CD14-positive monocyte (primary cell): Measurements from ENCODE around the gene SPINK13. TPM values are rescaled to one million over a fixed set of nuclear protein-coding genes. Genes with fewer than 3 reads are reported as not detected.

Experiments used
- DNase-seq, 3 donors: peaks; one replicate each; pipeline ENCODE4 v3.0.0-alpha.2; 2011 to 2022
- H2AFZ ChIP-seq: 2 replicates; pipeline ENCODE4 v1.6.0; 2012; ENCODE audit warnings: mild to moderate bottlenecking, low read depth, low read length, inconsistent platforms; ENCODE audit not compliant: insufficient read depth, poor library complexity, severe bottlenecking
- H3K27ac ChIP-seq, 2 donors: 1 replicate in 1 of 2; 2 replicates in 1 of 2; pipeline ENCODE4 v1.5.1; 2012 to 2013; ENCODE audit warnings: low read length in 2 of 2, control low read depth in 1 of 2, inconsistent platforms in 1 of 2, low read depth in 1 of 2, mild to moderate bottlenecking in 1 of 2
- H3K27me3 ChIP-seq, 2 donors: one replicate each; pipeline versions ENCODE4 v1.6.0 to v1.6.1; 2011 to 2013; ENCODE audit warnings: low read length in 2 of 2; ENCODE audit not compliant: control insufficient read depth in 2 of 2, insufficient read depth in 2 of 2
- H3K36me3 ChIP-seq, 2 donors: replicated peaks in 1 of 2; 1 replicate in 1 of 2; 2 replicates in 1 of 2; pipeline versions ENCODE4 v1.5.1 to v1.6.1; 2012 to 2013; ENCODE audit warnings: low read length in 2 of 2, control low read depth in 1 of 2, inconsistent platforms in 1 of 2, mild to moderate bottlenecking in 1 of 2; ENCODE audit not compliant: insufficient read depth in 2 of 2, control insufficient read depth in 1 of 2
- H3K4me1 ChIP-seq, 2 donors: 1 replicate in 1 of 2; 2 replicates in 1 of 2; pipeline versions ENCODE4 v1.5.1 to v1.6.1; 2012 to 2013; ENCODE audit warnings: low read length in 2 of 2, control low read depth in 1 of 2, inconsistent platforms in 1 of 2, mild to moderate bottlenecking in 1 of 2, moderate library complexity in 1 of 2; ENCODE audit not compliant: insufficient read depth in 2 of 2, control insufficient read depth in 1 of 2
- H3K4me2 ChIP-seq: replicated peaks from 2 replicates; pipeline ENCODE3; 2012; ENCODE audit warnings: low read length, moderate library complexity, mild to moderate bottlenecking; ENCODE audit not compliant: poor library complexity, severe bottlenecking; ENCODE audit errors: extremely low read depth
- H3K4me3 ChIP-seq, 3 experiments: fragments of 200-600 bp in 1 of 3; sonication (generic) in 1 of 3; replicated peaks in 1 of 3; 1 replicate in 2 of 3; 2 replicates in 1 of 3; pipeline ENCODE4 v1.5.1; 2011 to 2013; ENCODE audit warnings: low read length in 3 of 3, mild to moderate bottlenecking in 3 of 3, control low read depth in 2 of 3, low read depth in 2 of 3, inconsistent platforms in 1 of 3, moderate library complexity in 1 of 3
- H3K79me2 ChIP-seq: 2 replicates; pipeline ENCODE4 v1.6.0; 2012; ENCODE audit warnings: mild to moderate bottlenecking, control low read depth, inconsistent platforms, low read length, moderate library complexity; ENCODE audit not compliant: insufficient read depth
- H3K9ac ChIP-seq: 2 replicates; pipeline ENCODE4 v1.6.0; 2017; ENCODE audit warnings: low read length, mild to moderate bottlenecking; ENCODE audit not compliant: insufficient read depth, poor library complexity, severe bottlenecking
- H3K9me3 ChIP-seq, 2 donors: replicated peaks in 1 of 2; 1 replicate in 1 of 2; 2 replicates in 1 of 2; pipeline versions ENCODE4 v1.5.1 to v1.6.1; 2012 to 2013; ENCODE audit warnings: low read length in 2 of 2, control low read depth in 1 of 2; ENCODE audit not compliant: control insufficient read depth in 1 of 2, insufficient read depth in 1 of 2
- H4K20me1 ChIP-seq: 2 replicates; pipeline ENCODE4 v1.6.0; 2012; ENCODE audit warnings: mild to moderate bottlenecking, low read length, control low read depth, moderate library complexity; ENCODE audit not compliant: insufficient read depth
- H3K27ac Mint-ChIP-seq, 7 donors: one replicate each; pipeline ENCODE4 v1.8.0; 2020; ENCODE audit warnings: mild to moderate bottlenecking in 7 of 7, mixed read lengths in 7 of 7, moderate library complexity in 6 of 7, inconsistent platforms in 2 of 7
- H3K27me3 Mint-ChIP-seq, 3 donors: one replicate each; pipeline ENCODE4 v1.8.0; 2021 to 2022; ENCODE audit warnings: low read depth in 3 of 3, mild to moderate bottlenecking in 3 of 3, mixed read lengths in 3 of 3, moderate library complexity in 3 of 3, inconsistent platforms in 1 of 3
- H3K36me3 Mint-ChIP-seq, 2 donors: one replicate each; pipeline ENCODE4 v1.8.0; 2020; ENCODE audit warnings: mixed read lengths in 2 of 2, inconsistent platforms in 1 of 2, mild to moderate bottlenecking in 1 of 2
- H3K4me1 Mint-ChIP-seq: one replicate; pipeline ENCODE4 v1.8.0; 2020; ENCODE audit warnings: mild to moderate bottlenecking, mixed read lengths
- H3K4me3 Mint-ChIP-seq, 2 donors: one replicate each; pipeline ENCODE4 v1.8.0; 2020; ENCODE audit warnings: mild to moderate bottlenecking in 2 of 2, mixed read lengths in 2 of 2, moderate library complexity in 1 of 2
- H3K9me3 Mint-ChIP-seq, 7 donors: one replicate each; pipeline ENCODE4 v1.8.0; 2020 to 2022; ENCODE audit warnings: mixed read lengths in 7 of 7, mild to moderate bottlenecking in 6 of 7, moderate library complexity in 6 of 7, inconsistent platforms in 2 of 7
- CTCF ChIP-seq: fragments of 200-600 bp; IDR thresholded peaks from one replicate; pipeline ENCODE4 v1.8.0; 2022; ENCODE audit warnings: antibody characterized with exemption, mild to moderate bottlenecking
- WGBS: methylation state at CpG from one replicate; pipeline ENCODE4 v1.1.5; 2013; ENCODE audit warnings: missing lambda C conversion rate; ENCODE audit not compliant: insufficient coverage; 5-methylcytosine and 5-hydroxymethylcytosine counted together
- intact Hi-C, 2 donors: fragments of 100-400 bp; cut with micrococcal nuclease; formaldehyde crosslinking; loops; one replicate each; pipeline versions ENCODE4 v1.15.0 to v1.15.1; 2023
- polyA plus RNA-seq, 3 donors: library from polyadenylated mRNA; depleted of rRNA in 1 of 3; unstranded in 2 of 3; stranded (reverse) in 1 of 3; fragments of 300-500 nt in 2 of 3; fragments of >200 nt in 1 of 3; fragmentation: Illumina TruSeq in 2 of 3; gene quantifications; 1 replicate in 2 of 3; 2 replicates in 1 of 3; pipeline ENCODE4 v1.2.3, GENCODE V29; 2012 to 2021

SPINK13 gene
- polyA plus RNA-seq, 3 donors = not detected

GRCh38 chr5:148248894-148249293 is 19.7 kb upstream of the SPINK13 start:
- no peak for TF ChIP-seq CTCF
- Histone ChIP-seq H3K4me1 (no peaks in the 10 kb centered on the region), H3K36me3 (no peaks in the 10 kb centered on the region), H3K27ac (no peak overlapping the region), H3K9me3 (no peaks in the 10 kb centered on the region), H2AFZ (no peak overlapping the region), H3K4me3 (no peak overlapping the region), H4K20me1 (no peaks in the 10 kb centered on the region), H3K79me2 (no peaks in the 10 kb centered on the region), H3K27me3 (no peaks in the 10 kb centered on the region), H3K9ac (no peak overlapping the region), H3K4me2 (no peak overlapping the region)
- Mint-ChIP-seq H3K9me3 (no peaks in the 10 kb centered on the region), H3K27ac (no peak overlapping the region), H3K4me3 (no peak overlapping the region), H3K27me3 (peaks cover 3 to 5% (median 4%) of the 10 kb centered on the region in 3 donors), H3K4me1 (no peaks in the 10 kb centered on the region), H3K36me3 (no peaks in the 10 kb centered on the region)
- WGBS = no CpG with 5 or more reads among the region's 2 CpGs
- DNase-seq = no peak
- intact Hi-C loops = no loop called here

- no peaks in the 10 kb centered on the region for H3K36me3 Mint-ChIP-seq
- Histone ChIP-seq H3K4me2 (no peak overlapping the region), H3K9me3 (peaks cover 9 to 14% of the 10 kb centered on the region in 2 donors), H2AFZ (no peak overlapping the region), H3K27me3 (no peaks in the 10 kb centered on the region), H4K20me1 (no peaks in the 10 kb centered on the region), H3K79me2 (no peaks in the 10 kb centered on the region), H3K27ac (no peak overlapping the region), H3K9ac (no peak overlapping the region), H3K4me1 (no peaks in the 10 kb centered on the region), H3K4me3 (no peak overlapping the region), H3K36me3 (no peaks in the 10 kb centered on the region)
- H3K4me1 Mint-ChIP-seq = no peaks in the 10 kb centered on the region
- H3K27me3 Mint-ChIP-seq = no peaks in the 10 kb centered on the region
- intact Hi-C loops = no loop called here
- no peak for DNase-seq
- no peak for TF ChIP-seq CTCF
- H3K9me3 Mint-ChIP-seq = peaks cover 17 to 25% (median 21%) of the 10 kb centered on the region in 7 donors
- H3K4me3 Mint-ChIP-seq = no peak overlapping the region
- no peak overlapping the region for H3K27ac Mint-ChIP-seq
These were observed 13.1 kb upstream of the SPINK13 start for GRCh38 chr5:148255456-148255855.
